ENCODE data around the gene DOCK2. TPM values are rescaled to one million over a fixed set of nuclear protein-coding genes. Genes with fewer than 3 reads are reported as not detected.
"Not testable (repeated sequence)": the region's sequence is repeated elsewhere in the genome, so short reads cannot be mapped to it uniquely, and the experiment has no call there.

Gene DOCK2
- total RNA-seq, 1 experiment from 2014 or later: 3.3 TPM

DNA sequence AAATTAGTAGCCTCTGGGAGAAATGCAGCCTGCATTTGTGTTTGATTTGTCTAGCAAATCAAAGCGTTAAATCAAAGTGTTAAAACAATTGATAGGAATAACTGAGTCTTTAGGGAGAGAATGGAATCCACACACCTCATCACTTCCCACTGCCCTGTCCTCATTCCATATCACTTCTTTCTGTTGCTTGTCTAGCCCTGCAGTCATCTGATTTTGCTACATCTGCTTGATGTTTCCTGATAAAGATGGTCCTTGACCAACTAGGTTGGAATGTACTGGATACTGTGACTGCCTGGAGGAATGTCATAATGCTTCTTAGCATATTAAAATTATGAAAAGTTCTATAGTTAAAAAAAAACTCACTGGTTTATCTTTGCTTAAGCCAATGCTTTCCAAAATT, 119.9 kb downstream of the DOCK2 start:
- Histone ChIP-seq H3K27me3 (ENCODE audit: control insufficient read depth, insufficient read depth, low read length) (no peaks in the 10 kb centered on the region), H3K4me3 (ENCODE audit: insufficient read depth, low read depth, low read length) (no peak overlapping the region), H3K36me3 (replicated peaks; ENCODE audit: control insufficient read depth, insufficient read depth, low read length) (no peaks in the 10 kb centered on the region)
- DNase-seq: no peak

- H3K27me3 ChIP-seq (ENCODE audit: control insufficient read depth, insufficient read depth, low read length): no peaks in the 10 kb centered on the region
- H3K36me3 ChIP-seq (replicated peaks; ENCODE audit: control insufficient read depth, insufficient read depth, low read length): no peaks in the 10 kb centered on the region
- no peak overlapping the region for H3K4me3 ChIP-seq (ENCODE audit: insufficient read depth, low read depth, low read length)
- no peak for DNase-seq
Observed at GRCh38 chr5:169758886-169759285, 121.8 kb downstream of the DOCK2 start.

DNA sequence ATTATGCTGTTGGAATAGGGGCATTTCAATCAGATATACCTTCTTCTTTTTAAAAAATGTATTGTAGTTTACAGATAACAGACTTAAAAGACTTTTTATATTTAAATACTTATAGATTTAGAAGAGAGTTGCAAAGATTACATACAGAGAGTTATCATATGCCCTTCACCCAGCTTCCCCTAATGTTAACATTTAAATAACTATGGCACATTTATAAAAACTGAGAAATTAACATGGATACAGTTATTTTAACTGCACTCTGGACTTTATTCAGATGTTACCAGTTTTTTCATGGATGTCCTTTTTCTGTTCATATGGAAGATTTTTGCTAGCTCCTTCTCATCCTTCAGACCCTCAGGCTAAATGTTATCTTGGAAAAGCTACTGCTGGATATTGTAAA, 123.2 kb downstream of the DOCK2 start:
- no peak for DNase-seq
- Histone ChIP-seq H3K4me3 (ENCODE audit: insufficient read depth, low read depth, low read length) (no peak overlapping the region), H3K27me3 (ENCODE audit: control insufficient read depth, insufficient read depth, low read length) (no peaks in the 10 kb centered on the region), H3K36me3 (replicated peaks; ENCODE audit: control insufficient read depth, insufficient read depth, low read length) (no peaks in the 10 kb centered on the region)

DNA sequence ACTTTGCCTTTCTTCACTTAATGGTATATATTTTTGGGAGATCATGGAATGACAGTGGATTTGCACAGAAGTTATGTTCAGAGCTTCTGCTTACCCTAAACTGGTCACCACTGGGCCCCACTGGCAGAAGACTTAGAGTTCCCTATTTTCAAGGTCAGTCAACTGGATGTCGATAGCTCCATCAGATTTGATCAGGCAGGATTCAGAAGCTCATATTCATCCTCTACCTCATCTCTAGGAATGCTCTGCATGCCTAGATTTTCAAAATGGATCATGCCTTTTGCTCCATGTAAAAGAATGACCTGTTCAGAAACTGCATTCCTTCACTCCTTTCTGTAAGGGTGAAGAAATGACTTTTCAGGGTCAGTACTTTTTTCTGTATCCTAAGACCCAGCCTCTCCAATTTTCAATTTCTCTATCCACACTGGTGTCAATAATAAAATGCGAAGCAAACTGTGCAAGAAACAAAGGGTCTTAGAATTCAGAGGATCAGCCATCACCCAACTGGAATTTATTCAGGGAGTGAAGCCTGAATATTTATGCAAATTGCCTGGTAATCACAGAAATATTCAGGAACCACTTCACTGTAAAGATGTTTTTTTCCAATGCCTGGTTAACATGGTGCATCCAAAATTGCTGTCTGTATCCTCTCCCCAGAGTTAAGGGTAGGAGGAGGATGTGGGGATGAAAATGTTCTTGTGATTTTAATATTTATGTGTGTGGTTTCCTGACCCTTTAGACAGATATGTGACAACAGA, 125.4 kb downstream of the DOCK2 start:
- DNase-seq: no peak
- Histone ChIP-seq H3K4me3 (ENCODE audit: insufficient read depth, low read depth, low read length) (no peak overlapping the region), H3K27me3 (ENCODE audit: control insufficient read depth, insufficient read depth, low read length) (no peaks in the 10 kb centered on the region), H3K36me3 (replicated peaks; ENCODE audit: control insufficient read depth, insufficient read depth, low read length) (no peaks in the 10 kb centered on the region)

DNA sequence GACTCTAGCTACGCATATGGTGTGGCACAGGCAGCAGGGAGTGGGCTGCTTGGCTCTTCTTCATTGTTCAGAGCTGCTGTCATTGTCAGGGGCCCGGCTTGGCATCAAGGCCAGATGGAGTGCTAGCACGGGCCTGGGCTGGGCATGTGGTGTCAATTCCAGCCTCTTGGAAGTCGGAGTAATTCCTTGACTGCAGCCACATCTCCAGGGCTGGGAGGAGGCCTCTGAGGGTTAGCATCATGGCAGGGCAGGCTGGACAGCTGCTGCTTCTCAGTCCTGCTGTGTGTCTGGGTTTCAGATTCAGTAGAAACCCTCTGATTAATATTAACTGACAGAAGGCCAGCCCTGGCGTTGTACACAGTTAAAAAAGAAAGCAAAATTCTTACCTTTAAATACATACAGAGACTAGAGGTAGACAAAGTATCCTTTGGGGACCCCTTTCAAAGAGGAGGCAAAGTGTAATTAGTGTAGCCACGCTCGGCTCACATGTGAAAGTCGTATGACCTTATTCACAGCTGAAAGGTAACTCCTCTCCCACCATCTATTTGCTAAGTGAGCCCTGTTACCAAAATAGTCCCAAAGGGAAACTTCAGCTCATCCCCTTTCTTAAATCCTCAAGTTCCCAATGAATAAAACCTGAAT, 126.4 kb downstream of the DOCK2 start:
- DNase-seq: no peak
- no peaks in the 10 kb centered on the region for H3K36me3 ChIP-seq (replicated peaks; ENCODE audit: control insufficient read depth, insufficient read depth, low read length)
- H3K27me3 ChIP-seq (ENCODE audit: control insufficient read depth, insufficient read depth, low read length): no peaks in the 10 kb centered on the region
- no peak overlapping the region for H3K4me3 ChIP-seq (ENCODE audit: insufficient read depth, low read depth, low read length)

DNA sequence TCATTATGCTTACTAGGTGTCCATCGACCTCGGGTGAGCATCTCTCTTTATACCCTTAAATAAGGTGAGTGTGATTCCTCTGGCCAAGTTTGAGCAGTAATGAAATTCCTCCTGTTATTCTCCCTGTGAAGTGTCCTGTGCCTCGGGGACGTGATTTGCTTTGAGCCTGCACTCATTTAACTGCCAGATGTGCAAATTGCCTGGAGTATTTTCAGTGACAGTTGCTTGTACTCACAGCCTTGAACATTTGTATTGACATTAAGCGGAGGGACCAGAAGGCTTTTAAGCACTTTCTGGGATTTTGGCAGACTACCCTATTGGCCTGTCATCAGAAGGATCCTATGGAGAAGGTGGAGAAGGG, 126.9 kb downstream of the DOCK2 start:
- Histone ChIP-seq H3K27me3 (ENCODE audit: control insufficient read depth, insufficient read depth, low read length) (no peaks in the 10 kb centered on the region), H3K36me3 (replicated peaks; ENCODE audit: control insufficient read depth, insufficient read depth, low read length) (no peaks in the 10 kb centered on the region), H3K4me3 (ENCODE audit: insufficient read depth, low read depth, low read length) (no peak overlapping the region)
- DNase-seq: no peak

- H3K27me3 ChIP-seq (ENCODE audit: control insufficient read depth, insufficient read depth, low read length): no peaks in the 10 kb centered on the region
- no peak for DNase-seq
- no peak overlapping the region for H3K4me3 ChIP-seq (ENCODE audit: insufficient read depth, low read depth, low read length)
- no peaks in the 10 kb centered on the region for H3K36me3 ChIP-seq (replicated peaks; ENCODE audit: control insufficient read depth, insufficient read depth, low read length)
Observed at GRCh38 chr5:169765176-169765996, 128.3 kb downstream of the DOCK2 start.

DNA sequence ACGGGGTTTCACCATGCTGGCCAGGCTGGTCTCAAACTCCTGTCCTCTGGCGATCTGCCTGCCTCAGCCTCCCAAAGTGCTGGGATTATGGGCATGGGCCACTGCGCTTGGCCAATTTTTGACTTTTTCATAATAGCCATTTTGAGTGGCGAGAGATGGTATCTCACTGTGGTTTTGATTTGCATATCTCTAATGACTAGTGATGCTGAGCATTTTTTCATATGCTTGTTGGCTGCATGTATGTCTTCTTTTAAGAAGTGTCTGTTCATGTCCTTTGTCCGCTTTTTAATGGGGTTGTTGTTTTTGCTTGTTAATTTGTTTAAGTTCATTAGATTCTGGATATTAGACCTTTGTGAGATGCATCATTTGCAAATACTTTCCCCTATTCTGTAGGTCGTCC, 129.9 kb downstream of the DOCK2 start:
- H3K36me3 ChIP-seq (replicated peaks; ENCODE audit: control insufficient read depth, insufficient read depth, low read length); H3K27me3 ChIP-seq (ENCODE audit: control insufficient read depth, insufficient read depth, low read length); H3K4me3 ChIP-seq (ENCODE audit: insufficient read depth, low read depth, low read length); DNase-seq: not testable (repeated sequence)

GRCh38 chr5:169767938-169768337, 130.9 kb downstream of the DOCK2 start:
- DNase-seq: no peak
- no peaks in the 10 kb centered on the region for H3K36me3 ChIP-seq (replicated peaks; ENCODE audit: control insufficient read depth, insufficient read depth, low read length)
- no peak overlapping the region for H3K4me3 ChIP-seq (ENCODE audit: insufficient read depth, low read depth, low read length)
- H3K27me3 ChIP-seq (ENCODE audit: control insufficient read depth, insufficient read depth, low read length): no peaks in the 10 kb centered on the region

GRCh38 chr5:169768416-169768815, 131.3 kb downstream of the DOCK2 start:
- H3K27me3 ChIP-seq (ENCODE audit: control insufficient read depth, insufficient read depth, low read length): no peaks in the 10 kb centered on the region
- DNase-seq: no peak

GRCh38 chr5:169770109-169770508, 133.0 kb downstream of the DOCK2 start:
- H3K4me3 ChIP-seq (ENCODE audit: insufficient read depth, low read depth, low read length): no peak overlapping the region
- no peak for DNase-seq
- H3K27me3 ChIP-seq (ENCODE audit: control insufficient read depth, insufficient read depth, low read length): no peaks in the 10 kb centered on the region
- H3K36me3 ChIP-seq (replicated peaks; ENCODE audit: control insufficient read depth, insufficient read depth, low read length): no peaks in the 10 kb centered on the region

More at GRCh38 chr5:169768416-169768815, 131.3 kb downstream of the DOCK2 start:
- H3K36me3 ChIP-seq (replicated peaks; ENCODE audit: control insufficient read depth, insufficient read depth, low read length): no peaks in the 10 kb centered on the region
- H3K4me3 ChIP-seq (ENCODE audit: insufficient read depth, low read depth, low read length): no peak overlapping the region

- H3K36me3 ChIP-seq (replicated peaks; ENCODE audit: control insufficient read depth, insufficient read depth, low read length): no peaks in the 10 kb centered on the region
- no peak overlapping the region for H3K4me3 ChIP-seq (ENCODE audit: insufficient read depth, low read depth, low read length)
- no peaks in the 10 kb centered on the region for H3K27me3 ChIP-seq (ENCODE audit: control insufficient read depth, insufficient read depth, low read length)
- DNase-seq: no peak
Observed at GRCh38 chr5:169772256-169772655, 135.2 kb downstream of the DOCK2 start.

DNA sequence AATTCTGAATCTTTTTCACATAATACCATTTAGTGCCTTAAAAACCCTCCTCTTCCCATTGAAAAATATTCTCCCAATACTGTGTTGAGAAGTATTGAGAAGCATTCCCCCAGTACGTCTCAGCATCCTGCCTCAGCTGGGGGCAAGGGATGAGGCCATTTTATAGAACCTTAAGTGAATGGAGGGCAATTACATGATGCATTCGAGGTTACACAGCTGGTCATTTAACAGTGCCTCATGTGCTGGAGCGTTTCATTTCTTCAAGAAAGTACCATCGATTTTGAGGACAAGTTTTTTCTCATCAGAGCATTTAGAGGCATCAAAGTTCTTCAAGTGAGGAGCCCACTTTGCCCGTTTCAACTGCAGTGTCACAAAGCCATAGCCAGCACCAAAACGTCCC, 135.6 kb downstream of the DOCK2 start:
- no peak overlapping the region for H3K4me3 ChIP-seq (ENCODE audit: insufficient read depth, low read depth, low read length)

DNA sequence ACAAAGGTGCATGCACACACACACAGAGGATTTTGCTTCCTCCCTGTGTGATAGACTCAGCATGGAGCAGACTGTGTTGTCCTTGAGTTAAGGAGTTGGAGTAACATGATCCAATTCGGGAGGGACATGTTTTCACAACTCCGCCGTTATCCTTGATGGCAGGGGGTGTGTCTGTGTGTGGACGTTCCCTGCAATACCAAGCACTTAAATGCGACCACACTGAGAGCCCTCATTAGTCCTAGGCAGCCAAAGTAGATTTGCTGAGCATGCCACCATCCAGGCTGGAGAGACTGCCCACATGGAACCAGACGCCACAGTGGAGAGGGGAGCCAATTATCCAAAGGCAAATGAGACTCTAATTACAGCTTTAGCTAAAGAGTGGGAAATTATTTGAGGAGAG, 140.1 kb downstream of the DOCK2 start:
- no peak for DNase-seq
- H3K36me3 ChIP-seq (replicated peaks; ENCODE audit: control insufficient read depth, insufficient read depth, low read length): no peaks in the 10 kb centered on the region

More for the DNA sequence above, 135.6 kb downstream of the DOCK2 start:
- DNase-seq: no peak
- Histone ChIP-seq H3K27me3 (ENCODE audit: control insufficient read depth, insufficient read depth, low read length) (no peaks in the 10 kb centered on the region), H3K36me3 (replicated peaks; ENCODE audit: control insufficient read depth, insufficient read depth, low read length) (no peaks in the 10 kb centered on the region)

More for the DNA sequence above, 140.1 kb downstream of the DOCK2 start:
- H3K4me3 ChIP-seq (ENCODE audit: insufficient read depth, low read depth, low read length): no peak overlapping the region
- no peaks in the 10 kb centered on the region for H3K27me3 ChIP-seq (ENCODE audit: control insufficient read depth, insufficient read depth, low read length)
